ENCODE results near the gene HLA-DPA1. TPM values are rescaled to one million over a fixed set of nuclear protein-coding genes. Genes with fewer than 3 reads are reported as not detected.

HLA-DPA1 gene
- total and polyA plus RNA-seq, 7 donors: 29.9 to 210 (median 51.0) TPM

- no peak for DNase-seq
- no peaks in the 10 kb centered on the region for H3K9me3 ChIP-seq
- intact Hi-C loops (cut with DNase I): no loop called here
Observed at GRCh38 chr6:33052627-33053026, 20.8 kb downstream of the HLA-DPA1 start.

DNA sequence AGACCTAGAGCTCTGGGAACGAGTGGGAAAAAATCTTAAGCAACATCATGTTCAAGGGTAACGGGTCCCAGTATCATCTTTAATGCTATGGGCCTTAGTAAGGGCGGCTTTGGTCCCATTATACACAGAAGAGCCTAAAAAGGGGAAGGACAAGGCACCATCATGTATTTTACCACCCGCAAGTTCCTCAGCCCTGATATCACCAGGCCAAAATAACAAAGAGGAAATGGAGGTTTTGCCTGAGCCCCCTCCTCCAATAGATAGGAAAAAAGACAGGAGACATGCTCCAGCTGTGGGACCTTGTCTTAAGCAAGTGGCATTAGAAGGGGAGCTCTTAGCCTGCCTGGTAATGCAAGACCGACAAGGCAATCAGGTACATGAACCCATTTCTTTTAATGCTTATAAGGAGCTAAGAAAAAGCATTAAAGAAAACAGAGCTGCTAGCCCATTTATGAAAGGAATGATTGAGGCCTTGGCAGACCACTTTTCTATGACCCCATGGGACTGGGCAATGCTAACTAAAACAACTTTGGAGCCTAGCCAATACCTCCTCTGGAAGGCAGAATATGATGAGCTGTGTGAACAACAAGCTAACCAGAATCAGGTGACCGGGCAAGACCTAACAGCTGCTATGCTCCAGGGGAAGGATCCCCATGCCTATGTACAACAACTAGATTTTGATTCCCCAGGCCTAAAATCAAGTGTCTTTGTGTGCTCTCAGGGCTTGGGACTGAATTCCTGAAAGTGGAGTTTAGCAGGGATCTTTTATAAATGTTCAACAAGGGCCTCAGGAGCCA lies 23.2 kb downstream of the HLA-DPA1 start:
- Histone ChIP-seq H3K27ac (no peak overlapping the region), H3K4me3 (no peak overlapping the region), H3K9me3 (no peaks in the 10 kb centered on the region), H3K36me3 (no peaks in the 10 kb centered on the region), H3K4me1 (no peaks in the 10 kb centered on the region), H3K27me3 (peaks cover 0 to 11% (median 0%) of the 10 kb centered on the region in 3 donors)
- intact Hi-C loops (cut with DNase I): no loop called here
- no peak for DNase-seq
- TF ChIP-seq EP300 (IDR thresholded peaks at IDR 0.05) (no peak), POLR2A (IDR thresholded peaks at IDR 0.05) (no peak), POLR2AphosphoS5 (IDR thresholded peaks at IDR 0.05) (no peak)
- TF ChIP-seq, protein P1, sequence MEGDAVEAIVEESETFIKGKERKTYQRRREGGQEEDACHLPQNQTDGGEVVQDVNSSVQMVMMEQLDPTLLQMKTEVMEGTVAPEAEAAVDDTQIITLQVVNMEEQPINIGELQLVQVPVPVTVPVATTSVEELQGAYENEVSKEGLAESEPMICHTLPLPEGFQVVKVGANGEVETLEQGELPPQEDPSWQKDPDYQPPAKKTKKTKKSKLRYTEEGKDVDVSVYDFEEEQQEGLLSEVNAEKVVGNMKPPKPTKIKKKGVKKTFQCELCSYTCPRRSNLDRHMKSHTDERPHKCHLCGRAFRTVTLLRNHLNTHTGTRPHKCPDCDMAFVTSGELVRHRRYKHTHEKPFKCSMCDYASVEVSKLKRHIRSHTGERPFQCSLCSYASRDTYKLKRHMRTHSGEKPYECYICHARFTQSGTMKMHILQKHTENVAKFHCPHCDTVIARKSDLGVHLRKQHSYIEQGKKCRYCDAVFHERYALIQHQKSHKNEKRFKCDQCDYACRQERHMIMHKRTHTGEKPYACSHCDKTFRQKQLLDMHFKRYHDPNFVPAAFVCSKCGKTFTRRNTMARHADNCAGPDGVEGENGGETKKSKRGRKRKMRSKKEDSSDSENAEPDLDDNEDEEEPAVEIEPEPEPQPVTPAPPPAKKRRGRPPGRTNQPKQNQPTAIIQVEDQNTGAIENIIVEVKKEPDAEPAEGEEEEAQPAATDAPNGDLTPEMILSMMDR (IDR thresholded peaks at IDR 0.05): no peak
- 74% methylated on average over 6 of the region's 6 CpGs for WGBS, 2 donors

More at GRCh38 chr6:33052627-33053026, 20.8 kb downstream of the HLA-DPA1 start:
- no peaks in the 10 kb centered on the region for H3K36me3 ChIP-seq
- TF ChIP-seq EP300 (IDR thresholded peaks at IDR 0.05) (no peak), POLR2A (IDR thresholded peaks at IDR 0.05) (no peak), POLR2AphosphoS5 (IDR thresholded peaks at IDR 0.05) (no peak)
- TF ChIP-seq, protein P1 (IDR thresholded peaks at IDR 0.05): no peak
- peaks cover 0 to 11% (median 0%) of the 10 kb centered on the region in 3 donors for H3K27me3 ChIP-seq
- no peak overlapping the region for H3K4me3 ChIP-seq
- H3K4me1 ChIP-seq: no peaks in the 10 kb centered on the region
- H3K27ac ChIP-seq: no peak overlapping the region

DNA sequence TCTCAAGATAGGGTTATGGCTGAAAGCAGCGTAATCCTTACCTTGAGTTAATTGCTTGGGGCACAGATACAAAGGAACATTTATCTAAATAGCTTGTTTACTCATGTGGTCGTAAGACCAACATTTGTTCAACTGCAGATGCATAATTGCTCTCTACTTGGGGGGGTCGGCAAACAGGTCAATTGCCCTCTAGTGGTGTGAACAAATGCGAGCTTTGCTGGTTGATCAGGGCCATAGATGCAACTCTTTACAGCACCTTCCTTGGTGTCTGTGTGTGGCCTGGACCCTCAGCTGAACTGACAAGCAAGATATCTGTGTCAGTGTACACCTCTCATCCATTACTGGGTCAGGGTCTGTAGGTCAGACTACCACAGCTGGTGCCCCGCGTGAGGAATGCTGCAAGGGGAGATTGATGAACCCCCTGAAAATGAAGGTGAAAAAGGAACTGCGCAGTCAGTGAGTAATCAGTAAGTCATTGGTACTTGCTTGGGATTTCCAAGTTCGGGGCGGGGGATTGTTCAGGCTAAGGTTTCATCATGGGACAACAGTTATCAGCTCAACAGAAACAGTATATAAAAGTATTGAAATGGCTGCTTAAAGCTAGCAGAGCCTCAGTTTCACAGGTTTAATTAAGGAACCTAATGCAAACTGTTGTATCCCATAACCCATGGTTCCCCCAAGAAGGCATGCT lies 24.0 kb downstream of the HLA-DPA1 start:
- no peaks in the 10 kb centered on the region for H3K4me1 ChIP-seq
- intact Hi-C loops (cut with DNase I): no loop called here
- no peaks in the 10 kb centered on the region for H3K36me3 ChIP-seq
- TF ChIP-seq EP300 (IDR thresholded peaks at IDR 0.05): no peak
- TF ChIP-seq POLR2A (IDR thresholded peaks at IDR 0.05): no peak
- TF ChIP-seq, protein P1 (IDR thresholded peaks at IDR 0.05): no peak
- H3K27me3 ChIP-seq: peaks cover 0 to 11% (median 0%) of the 10 kb centered on the region in 3 donors
- 62 to 67% methylated on average over 9 of the region's 9 CpGs for WGBS, 2 donors
- no peak for DNase-seq
- no peak overlapping the region for H3K27ac ChIP-seq
- no peaks in the 10 kb centered on the region for H3K9me3 ChIP-seq
- H3K4me3 ChIP-seq: no peak overlapping the region

DNA sequence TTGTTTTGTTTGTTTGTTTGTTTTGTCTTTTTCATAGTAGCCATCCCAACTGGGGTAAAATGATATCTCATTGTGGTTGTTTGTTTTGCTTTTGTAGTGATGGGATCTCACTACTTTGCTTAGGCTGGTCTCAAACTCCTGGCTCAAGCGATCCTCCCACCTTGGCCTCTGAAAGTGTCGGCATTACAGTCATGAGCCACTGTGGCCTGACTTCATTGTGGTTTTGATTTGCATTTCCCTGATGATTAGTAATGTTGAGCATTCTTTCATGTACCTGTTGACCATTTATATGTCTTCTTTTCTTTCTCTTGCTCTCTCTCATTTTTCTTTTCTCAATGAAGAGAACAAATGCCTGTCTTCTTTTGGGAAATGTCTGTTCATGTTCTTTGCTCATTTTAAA lies 33.3 kb downstream of the HLA-DPA1 start:
- TF ChIP-seq, protein P1 (IDR thresholded peaks at IDR 0.05): no peak
- TF ChIP-seq EP300 (IDR thresholded peaks at IDR 0.05): no peak
- TF ChIP-seq POLR2A (IDR thresholded peaks at IDR 0.05): no peak
- no peak for TF ChIP-seq POLR2AphosphoS5 (IDR thresholded peaks at IDR 0.05)
- no peak for DNase-seq
- no peaks in the 10 kb centered on the region for H3K36me3 ChIP-seq
- no peaks in the 10 kb centered on the region for H3K27me3 ChIP-seq
- WGBS, 2 donors: 78 to 82% methylated on average over 2 of the region's 2 CpGs
- no peaks in the 10 kb centered on the region for H3K4me1 ChIP-seq
- H3K4me3 ChIP-seq: no peak overlapping the region
- H3K9me3 ChIP-seq: no peaks in the 10 kb centered on the region
- H3K27ac ChIP-seq: no peak overlapping the region
- intact Hi-C loops (cut with DNase I): no loop called here

Measured in sigmoid colon (tissue), 7 donors.